Amniotic epithelial cell (primary cell): Measurements from ENCODE around the gene TMEFF1.
"Not testable (repeated sequence)": the region's sequence is repeated elsewhere in the genome, so short reads cannot be mapped to it uniquely, and the experiment has no call there.

Experiments used
- DNase-seq: peaks from one replicate; pipeline ENCODE4 v3.0.0-alpha.2; 2010; ENCODE audit warnings: low read depth

The TMEFF1 gene

DNA sequence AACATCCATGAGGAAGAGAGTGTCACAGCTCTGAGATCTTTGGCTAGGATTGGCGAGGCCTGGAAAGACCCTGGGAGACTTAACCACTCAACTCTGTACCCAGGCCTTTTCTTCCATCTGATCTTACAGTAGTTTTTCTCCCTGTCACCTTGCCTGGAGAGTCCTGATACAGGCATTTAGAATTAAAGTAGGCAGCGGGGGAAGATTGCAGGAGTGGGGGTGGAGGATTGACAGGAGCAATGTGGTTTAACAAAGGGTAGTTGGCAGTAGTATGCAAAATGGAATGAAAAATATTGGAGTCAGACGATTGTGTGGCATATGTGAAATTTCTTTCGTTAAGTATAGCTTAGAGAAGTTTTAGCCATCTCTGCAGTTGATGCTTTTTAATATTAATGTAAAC, 16.9 kb downstream of the TMEFF1 start:
- no peak for DNase-seq

GRCh38 chr9:100492952-100493351, 20.0 kb downstream of the TMEFF1 start:
- DNase-seq, result peak; percentile 35

DNA sequence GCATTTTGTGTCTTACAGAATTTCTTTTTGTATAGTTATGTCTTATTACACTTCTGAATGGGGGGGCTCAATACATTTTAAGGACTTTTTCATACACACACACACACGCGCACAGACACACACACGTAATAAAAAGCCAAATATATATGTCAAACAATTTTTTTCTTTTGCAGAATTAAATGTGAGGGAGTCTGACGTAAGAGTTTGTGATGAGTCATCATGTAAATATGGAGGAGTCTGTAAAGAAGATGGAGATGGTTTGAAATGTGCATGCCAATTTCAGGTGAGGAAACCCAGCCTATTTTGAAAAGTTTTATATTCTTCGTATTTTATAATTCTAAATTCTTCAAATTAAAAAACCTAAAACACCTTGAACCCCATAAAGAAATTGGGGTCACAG, 25.6 kb downstream of the TMEFF1 start:
- peak; percentile 38 for DNase-seq

- DNase-seq, result no peak
Observed at GRCh38 chr9:100499460-100499859, 26.5 kb downstream of the TMEFF1 start.

DNA sequence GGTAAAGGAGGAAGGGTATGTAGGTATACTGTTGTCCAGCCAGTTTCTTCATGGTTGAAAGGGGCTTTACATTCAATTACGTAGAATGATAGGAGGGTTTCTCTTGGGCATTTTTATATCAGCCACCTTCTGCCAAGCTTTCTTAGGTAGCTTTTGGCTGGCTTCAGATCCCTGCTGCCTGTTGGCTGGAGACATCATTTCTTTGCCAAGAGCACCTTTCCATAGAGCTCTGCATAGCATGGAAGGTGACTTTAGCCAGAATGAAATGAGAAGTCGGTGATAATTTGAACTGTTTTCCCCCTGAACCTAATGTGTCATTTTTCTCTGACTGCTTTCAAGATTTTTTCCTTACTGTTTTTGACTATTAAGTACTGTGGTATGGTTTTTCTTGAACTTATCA, 26.9 kb downstream of the TMEFF1 start:
- no peak for DNase-seq

DNA sequence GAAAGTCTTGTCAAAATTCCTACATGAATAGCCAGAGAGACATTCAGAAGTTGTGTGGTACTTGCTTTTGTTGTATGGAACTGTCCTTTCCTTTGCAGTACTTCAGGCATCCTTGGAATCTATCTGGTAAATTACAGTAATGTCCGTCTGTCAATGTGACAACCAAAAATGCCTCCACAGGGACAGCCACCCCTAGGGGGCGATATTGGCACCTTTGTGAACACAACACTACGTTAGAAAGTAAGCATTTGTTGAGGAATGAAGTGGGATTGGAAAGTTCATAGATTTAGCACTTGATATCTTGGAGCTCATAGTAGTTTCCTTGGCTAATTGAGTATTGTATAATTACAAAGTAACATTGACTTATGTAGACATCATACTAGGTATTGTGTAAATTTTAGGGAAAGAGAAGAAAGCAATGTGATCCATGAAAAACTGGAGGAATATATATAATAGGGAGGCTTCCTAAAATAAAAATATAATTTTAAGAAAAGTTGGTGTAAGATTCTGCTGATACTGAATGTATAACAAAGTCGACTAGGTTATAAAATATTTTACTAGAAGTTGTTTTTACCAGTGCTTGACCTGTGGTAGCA, 32.7 kb downstream of the TMEFF1 start:
- peak; percentile 70 for DNase-seq

GRCh38 chr9:100507350-100507749, 34.4 kb downstream of the TMEFF1 start:
- DNase-seq, result not testable (repeated sequence)

GRCh38 chr9:100511205-100511604, 38.3 kb downstream of the TMEFF1 start:
- DNase-seq, result no peak

DNA sequence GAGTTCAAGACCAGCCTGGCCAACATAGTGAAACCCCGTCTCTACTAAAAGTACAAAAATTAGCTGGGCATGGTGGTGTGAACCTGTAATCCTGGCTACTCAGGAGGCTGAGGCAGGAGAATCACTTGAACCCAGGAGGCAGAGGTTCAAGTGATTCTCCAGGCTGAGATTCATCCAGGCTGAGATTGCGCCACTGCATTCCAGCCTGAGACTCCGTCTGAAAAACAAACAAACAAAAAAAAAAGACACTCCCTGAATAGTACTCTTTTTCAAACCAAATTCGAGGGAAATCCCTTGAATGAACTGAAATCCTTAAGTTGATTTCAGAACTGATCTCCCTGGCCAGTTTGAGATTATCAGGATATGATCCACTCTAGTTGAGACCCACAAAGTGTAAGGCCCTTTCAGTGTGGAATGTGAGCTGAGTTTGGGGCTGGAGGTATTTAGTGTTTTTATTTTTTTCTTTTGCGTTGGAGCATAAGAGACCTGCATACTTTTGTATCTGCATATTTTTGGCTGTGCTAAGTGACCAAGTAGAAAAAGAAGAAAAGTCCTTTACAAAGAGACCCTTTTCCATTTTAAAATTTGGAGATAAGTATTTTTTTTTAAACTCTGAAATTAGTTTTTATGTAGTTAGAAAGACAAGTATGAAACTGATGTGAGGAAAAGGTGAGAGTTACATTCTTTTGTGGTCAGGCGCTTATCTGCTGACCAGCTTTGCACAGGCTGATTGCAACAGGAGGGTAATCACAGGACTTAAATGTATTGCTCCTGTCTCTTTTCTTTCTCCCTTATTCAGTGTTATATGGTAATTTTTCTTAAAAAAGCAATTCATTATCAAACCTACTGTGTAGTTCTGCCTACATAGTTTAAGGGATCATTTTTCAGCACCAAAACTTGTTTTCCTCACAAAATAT, 42.9 kb downstream of the TMEFF1 start:
- peak; percentile 80 for DNase-seq

GRCh38 chr9:100521282-100521681, 48.3 kb downstream of the TMEFF1 start:
- DNase-seq, result no peak

- DNase-seq, result peak; percentile 11
Observed at GRCh38 chr9:100525563-100525962, 52.6 kb downstream of the TMEFF1 start.

- DNase-seq, result not testable (repeated sequence)
Observed at GRCh38 chr9:100527180-100527794, 54.3 kb downstream of the TMEFF1 start.

DNA sequence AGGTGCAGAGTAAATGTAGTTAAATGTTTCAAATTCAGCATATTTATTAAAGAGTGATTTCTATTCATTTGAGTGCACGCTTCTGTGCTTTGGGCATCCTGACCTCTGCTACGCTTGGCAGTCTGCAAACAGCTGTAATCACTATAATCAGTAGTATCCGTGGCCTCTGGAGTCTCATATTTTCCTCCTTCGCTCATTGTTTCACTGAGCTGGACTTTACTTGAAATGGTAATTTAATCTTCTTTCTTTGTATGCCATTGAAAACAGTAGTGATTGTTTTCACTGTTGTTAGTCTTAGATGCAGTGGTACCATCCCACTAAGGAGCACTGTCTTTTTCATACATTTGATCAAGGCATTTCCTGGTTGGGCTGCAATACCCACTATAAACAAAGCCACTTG, 61.5 kb downstream of the TMEFF1 start:
- DNase-seq, result no peak

DNA sequence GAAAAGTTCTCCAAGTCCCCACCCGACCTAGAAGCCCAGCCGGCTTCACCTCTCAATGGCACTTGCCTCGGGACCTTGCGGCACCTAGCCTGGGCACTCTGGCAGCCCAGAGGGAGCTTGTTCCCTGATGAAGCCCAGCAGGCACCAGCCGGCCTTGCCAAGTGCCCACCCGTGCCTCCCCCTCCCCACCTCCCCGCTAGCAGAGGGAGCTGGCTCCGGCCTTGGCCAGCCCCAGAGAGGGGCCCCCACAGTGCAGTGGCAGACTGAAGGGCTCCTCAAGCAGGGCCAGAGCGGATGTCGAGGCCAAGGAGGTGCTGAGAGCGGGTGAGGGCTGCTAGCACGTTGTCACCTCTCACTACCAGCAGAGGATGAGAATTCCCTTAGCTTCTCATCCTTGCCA, 67.4 kb downstream of the TMEFF1 start:
- DNase-seq, result no peak

GRCh38 chr9:100549048-100549447, 76.1 kb downstream of the TMEFF1 start:
- no peak for DNase-seq

GRCh38 chr9:100554935-100555401, 82.0 kb downstream of the TMEFF1 start:
- DNase-seq, result peak; percentile 10

DNA sequence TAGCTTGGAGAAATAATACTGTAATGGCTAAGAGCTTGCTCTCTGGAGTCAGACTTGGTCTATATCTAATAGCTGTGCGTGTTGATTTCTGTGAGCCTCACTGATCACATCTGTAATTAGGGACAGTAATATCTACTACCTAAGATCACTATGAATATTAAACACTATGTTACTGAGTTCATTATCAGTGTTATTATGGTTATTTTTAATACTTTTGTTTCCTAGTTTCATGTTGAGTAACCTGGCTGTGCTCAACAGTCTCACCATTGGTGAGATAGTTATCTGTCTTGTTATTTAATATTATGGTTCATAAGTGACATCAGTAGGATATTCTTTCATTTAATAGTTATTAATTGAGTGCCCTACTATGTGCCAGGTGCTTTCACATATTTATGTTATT, 82.5 kb downstream of the TMEFF1 start:
- no peak for DNase-seq

- DNase-seq, result no peak
Observed at GRCh38 chr9:100557053-100557452, 84.1 kb downstream of the TMEFF1 start.

GRCh38 chr9:100561256-100561655, 88.3 kb downstream of the TMEFF1 start:
- no peak for DNase-seq

DNA sequence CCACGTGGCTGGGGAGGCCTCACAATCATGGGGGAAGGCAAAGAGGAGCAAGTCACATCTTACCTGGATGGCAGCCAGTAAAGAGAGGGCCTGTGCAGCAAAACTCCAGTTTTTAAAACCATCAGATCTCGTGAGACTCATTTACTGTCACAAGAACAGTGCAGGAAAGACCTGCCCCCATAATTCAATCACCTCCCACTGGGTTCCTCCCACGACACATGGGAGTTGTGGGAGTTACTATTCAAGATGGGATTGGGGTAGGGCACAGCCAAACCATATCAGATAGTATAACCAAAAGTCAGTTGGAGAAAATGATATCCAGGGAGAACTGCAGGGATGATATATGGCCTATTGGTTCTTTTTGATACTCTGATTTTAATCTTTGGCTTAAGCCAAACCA, 94.9 kb downstream of the TMEFF1 start:
- no peak for DNase-seq

GRCh38 chr9:100573655-100574260, 100.8 kb downstream of the TMEFF1 start:
- DNase-seq, result no peak

GRCh38 chr9:100575006-100575405, 102.1 kb downstream of the TMEFF1 start:
- DNase-seq, result peak; percentile 27
